ENCODE data around the gene RAB11FIP3. TPM values are rescaled to one million over a fixed set of nuclear protein-coding genes. Genes with fewer than 3 reads are reported as not detected.

The RAB11FIP3 gene
- total and polyA plus RNA-seq, 8 donors = 28.1 to 64.0 (median 54.0) TPM

DNA sequence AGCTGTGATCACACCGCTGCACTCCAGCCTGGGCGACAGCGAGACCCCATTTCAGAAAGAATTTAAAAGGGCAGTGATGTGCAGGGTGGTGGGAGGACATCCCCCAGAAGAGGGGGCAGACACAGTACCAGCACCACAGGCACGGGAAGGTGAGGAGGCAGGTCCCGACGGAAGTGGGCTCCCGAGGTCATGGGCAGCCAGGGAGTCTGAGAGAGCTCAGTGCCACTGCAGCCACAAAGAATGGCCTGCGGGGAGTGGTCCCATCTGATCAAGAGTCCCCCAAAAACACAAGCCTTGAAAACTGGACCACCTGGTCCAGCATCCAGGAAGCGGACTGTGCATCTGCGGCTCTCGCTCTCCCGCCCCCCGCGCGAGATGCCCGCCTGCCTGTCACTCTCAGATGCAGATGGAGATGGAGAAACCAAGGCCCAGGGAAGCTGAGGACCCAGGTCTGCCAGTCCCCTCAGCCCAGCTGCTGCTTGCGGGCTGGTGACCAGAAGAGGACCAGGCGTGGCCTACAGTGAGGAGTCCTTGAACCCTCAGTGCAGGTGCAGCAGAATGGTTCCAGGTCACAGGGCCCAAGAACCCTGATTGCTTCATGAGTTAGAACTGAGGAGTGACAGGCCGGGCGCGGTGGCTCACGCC, 97.8 kb downstream of the RAB11FIP3 start:
- TF ChIP-seq, protein P1, sequence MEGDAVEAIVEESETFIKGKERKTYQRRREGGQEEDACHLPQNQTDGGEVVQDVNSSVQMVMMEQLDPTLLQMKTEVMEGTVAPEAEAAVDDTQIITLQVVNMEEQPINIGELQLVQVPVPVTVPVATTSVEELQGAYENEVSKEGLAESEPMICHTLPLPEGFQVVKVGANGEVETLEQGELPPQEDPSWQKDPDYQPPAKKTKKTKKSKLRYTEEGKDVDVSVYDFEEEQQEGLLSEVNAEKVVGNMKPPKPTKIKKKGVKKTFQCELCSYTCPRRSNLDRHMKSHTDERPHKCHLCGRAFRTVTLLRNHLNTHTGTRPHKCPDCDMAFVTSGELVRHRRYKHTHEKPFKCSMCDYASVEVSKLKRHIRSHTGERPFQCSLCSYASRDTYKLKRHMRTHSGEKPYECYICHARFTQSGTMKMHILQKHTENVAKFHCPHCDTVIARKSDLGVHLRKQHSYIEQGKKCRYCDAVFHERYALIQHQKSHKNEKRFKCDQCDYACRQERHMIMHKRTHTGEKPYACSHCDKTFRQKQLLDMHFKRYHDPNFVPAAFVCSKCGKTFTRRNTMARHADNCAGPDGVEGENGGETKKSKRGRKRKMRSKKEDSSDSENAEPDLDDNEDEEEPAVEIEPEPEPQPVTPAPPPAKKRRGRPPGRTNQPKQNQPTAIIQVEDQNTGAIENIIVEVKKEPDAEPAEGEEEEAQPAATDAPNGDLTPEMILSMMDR (IDR thresholded peaks at IDR 0.05) = no peak
- Histone ChIP-seq H3K4me1 (peaks cover 10 to 20% of the 10 kb centered on the region in 2 donors), H3K27ac (no peak overlapping the region), H3K9me3 (no peaks in the 10 kb centered on the region), H3K36me3 (peaks cover 0 to 29% of the 10 kb centered on the region in 2 donors), H3K27me3 (no peaks in the 10 kb centered on the region), H3K4me3 (no peak overlapping the region)
- intact Hi-C loops (cut with DNase I) = no loop called here
- no peak for DNase-seq
- ATAC-seq = no peak

DNA sequence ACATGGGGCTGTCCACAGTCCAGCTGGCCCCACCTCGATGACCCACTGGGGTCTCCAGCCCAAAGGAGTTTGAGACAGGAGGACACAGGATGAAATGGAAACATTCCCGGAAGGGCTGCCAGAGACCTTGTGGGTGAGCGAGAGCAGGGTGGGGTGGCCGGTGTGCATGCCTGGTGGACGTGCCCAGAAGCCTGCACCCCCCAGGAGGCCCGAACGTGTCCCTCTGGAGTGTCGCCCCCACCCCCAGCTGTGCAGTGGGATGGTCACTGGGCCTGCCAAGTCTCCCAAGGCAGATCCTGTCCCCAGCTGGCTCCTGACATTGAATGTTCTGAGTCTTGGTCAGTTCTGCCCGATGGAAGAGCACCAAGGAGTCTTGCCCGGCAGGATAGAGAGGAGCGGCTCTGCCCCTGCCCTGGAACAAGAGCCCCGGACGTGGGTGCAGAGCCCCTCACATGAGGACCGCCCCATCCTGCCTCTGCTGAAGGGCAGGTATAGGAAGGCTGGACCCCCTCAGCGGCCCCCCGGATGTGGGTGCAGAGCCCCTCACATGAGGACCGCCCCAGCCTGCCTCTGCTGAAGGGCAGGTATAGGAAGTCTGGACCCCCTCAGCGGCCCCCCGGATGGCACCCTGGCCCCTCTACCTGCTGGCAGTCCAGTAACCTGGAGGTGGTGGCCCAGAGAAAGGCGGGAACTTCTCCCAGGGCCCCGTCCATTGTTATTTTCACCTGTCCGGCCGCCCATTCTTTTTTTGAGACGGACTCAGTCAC, 99.0 kb downstream of the RAB11FIP3 start:
- no peak for ATAC-seq
- Histone ChIP-seq H3K27me3 (no peaks in the 10 kb centered on the region), H3K4me3 (no peak overlapping the region), H3K9me3 (no peaks in the 10 kb centered on the region), H3K27ac (no peak overlapping the region), H3K36me3 (peaks cover 0 to 22% of the 10 kb centered on the region in 2 donors), H3K4me1 (peaks cover 18 to 32% of the 10 kb centered on the region in 2 donors)
- TF ChIP-seq, protein P1 (IDR thresholded peaks at IDR 0.05) = no peak
- intact Hi-C loops (cut with DNase I) = no loop called here
- no peak for DNase-seq

DNA sequence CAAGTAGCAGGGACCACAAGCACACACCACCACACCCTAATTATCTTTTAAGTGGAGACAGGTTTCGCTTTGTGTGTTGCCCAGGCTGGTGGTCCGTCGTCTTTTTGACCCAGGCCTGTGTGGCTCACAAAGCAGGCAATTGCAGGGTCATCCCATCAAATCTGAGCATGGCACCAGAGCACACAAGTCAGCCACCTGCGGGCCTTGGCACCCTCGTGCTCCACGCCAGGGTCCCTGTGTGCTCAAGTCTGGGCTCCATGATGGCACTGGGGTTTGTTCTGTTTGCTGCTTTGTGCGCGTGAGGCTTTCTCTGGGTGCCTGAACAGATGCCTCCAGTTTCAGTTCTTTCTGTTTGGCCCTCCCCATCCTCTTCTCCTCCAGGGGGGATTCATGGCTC, 99.7 kb downstream of the RAB11FIP3 start:
- no peak overlapping the region for H3K27ac ChIP-seq
- TF ChIP-seq, protein P1 (IDR thresholded peaks at IDR 0.05) = no peak
- H3K27me3 ChIP-seq = no peaks in the 10 kb centered on the region
- no peak overlapping the region for H3K4me3 ChIP-seq
- no peaks in the 10 kb centered on the region for H3K9me3 ChIP-seq
- DNase-seq (no peak), ATAC-seq (no peak)
- peaks cover 21 to 39% of the 10 kb centered on the region in 2 donors for H3K4me1 ChIP-seq
- H3K36me3 ChIP-seq = peaks cover 0 to 20% of the 10 kb centered on the region in 2 donors
- intact Hi-C loops (cut with DNase I) = no loop called here

DNA sequence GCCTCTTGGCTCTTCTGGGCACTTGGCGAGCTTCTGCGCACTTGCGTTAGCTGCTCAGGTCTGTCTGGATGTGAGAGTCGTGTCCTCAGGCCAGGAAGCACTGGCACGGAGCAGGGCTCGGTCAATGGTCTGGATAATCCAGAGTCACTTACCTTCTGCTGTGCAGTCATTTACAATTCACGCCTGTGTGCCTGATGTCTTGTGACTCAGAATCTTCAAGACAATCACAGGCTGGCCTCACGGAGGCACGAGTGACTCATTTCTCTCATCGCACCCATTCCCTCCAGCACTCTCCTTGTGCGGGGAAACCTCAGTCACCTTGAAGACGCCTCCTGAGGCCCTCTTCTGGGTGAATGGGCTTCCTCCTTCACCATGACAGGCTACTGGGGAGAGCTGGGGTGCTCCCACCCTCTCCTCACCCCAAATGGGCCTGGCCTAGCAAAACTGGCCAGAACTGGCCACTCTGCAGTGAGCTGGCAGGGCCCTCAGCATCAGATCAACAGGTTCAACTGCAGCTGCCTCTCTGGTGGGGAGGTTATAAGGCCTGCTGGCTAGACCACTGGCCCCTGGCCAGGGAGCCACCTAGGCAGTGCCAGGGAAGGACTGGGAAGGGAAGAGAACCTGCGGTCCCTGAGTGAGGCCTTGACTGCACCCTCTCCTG, 100.2 kb downstream of the RAB11FIP3 start:
- ATAC-seq (no peak), DNase-seq (no peak)
- Histone ChIP-seq H3K27me3 (no peaks in the 10 kb centered on the region), H3K4me1 (peaks cover 21 to 44% of the 10 kb centered on the region in 2 donors), H3K27ac (peak overlapping the region in 1 of 2 donors; percentile 4), H3K36me3 (peaks cover 0 to 18% of the 10 kb centered on the region in 2 donors), H3K4me3 (peak overlapping the region in 1 of 2 donors; percentile 88), H3K9me3 (no peaks in the 10 kb centered on the region)
- intact Hi-C loops (cut with DNase I) = no loop called here
- TF ChIP-seq, protein P1 (IDR thresholded peaks at IDR 0.05) = no peak
